Measurements from ENCODE around the gene SLC41A2. TPM values are rescaled to one million over a fixed set of nuclear protein-coding genes. Genes with fewer than 3 reads are reported as not detected.

Gene SLC41A2
- total RNA-seq, 1 experiment from 2014 or later: 14.8 TPM

DNA sequence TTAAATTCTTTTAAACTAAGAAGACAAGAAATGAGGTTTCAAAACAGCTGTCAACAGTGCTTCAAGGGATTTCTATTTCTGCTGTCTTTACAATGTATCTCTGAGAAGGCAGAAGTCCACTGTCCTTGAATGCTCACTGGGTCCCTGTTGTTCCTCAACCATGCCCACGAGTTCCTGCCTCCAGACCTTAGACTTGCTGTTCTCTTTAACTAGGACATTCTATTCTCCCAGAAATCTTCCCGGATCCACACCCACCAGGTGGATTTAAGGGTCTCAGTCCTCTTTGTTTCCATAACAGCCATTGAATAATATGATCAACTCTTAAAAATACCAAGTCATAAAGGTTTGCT is 6.7 kb upstream of the SLC41A2 start:
- Histone ChIP-seq H3K9me2 (ENCODE audit: insufficient read depth) (no peaks in the 10 kb centered on the region), H4K20me1 (ENCODE audit: insufficient read depth) (no peaks in the 10 kb centered on the region), H3K36me3 (ENCODE audit: low read depth) (no peaks in the 10 kb centered on the region), H3K4me1 (replicated peaks; ENCODE audit: insufficient read depth) (peaks cover 7% of the 10 kb centered on the region), H3K4me3 (no peak overlapping the region), H3F3A (ENCODE audit: insufficient read depth, low read depth) (peaks cover 2% of the 10 kb centered on the region; the same call in 1 of the 2 replicates), H3K4me2 (no peak overlapping the region), H3K27me3 (ENCODE audit: insufficient read depth, low read depth) (no peaks in the 10 kb centered on the region), H3K27ac (no peak overlapping the region), H3K9me3 (ENCODE audit: insufficient read depth, low read depth) (no peaks in the 10 kb centered on the region), H2AFZ (no peak overlapping the region), H3K79me2 (ENCODE audit: low read depth) (no peaks in the 10 kb centered on the region)
- ChIA-PET CTCF (no interaction called here), POLR2A (ENCODE audit: unreplicated experiment) (no interaction called here)
- no TSS peak for BruUV-seq (replicated peaks)
- DNase-seq: no peak
- TF ChIP-seq EZH2 (IDR thresholded peaks at IDR 0.05; ENCODE audit: low read depth): no peak
- TF ChIP-seq, protein P1, sequence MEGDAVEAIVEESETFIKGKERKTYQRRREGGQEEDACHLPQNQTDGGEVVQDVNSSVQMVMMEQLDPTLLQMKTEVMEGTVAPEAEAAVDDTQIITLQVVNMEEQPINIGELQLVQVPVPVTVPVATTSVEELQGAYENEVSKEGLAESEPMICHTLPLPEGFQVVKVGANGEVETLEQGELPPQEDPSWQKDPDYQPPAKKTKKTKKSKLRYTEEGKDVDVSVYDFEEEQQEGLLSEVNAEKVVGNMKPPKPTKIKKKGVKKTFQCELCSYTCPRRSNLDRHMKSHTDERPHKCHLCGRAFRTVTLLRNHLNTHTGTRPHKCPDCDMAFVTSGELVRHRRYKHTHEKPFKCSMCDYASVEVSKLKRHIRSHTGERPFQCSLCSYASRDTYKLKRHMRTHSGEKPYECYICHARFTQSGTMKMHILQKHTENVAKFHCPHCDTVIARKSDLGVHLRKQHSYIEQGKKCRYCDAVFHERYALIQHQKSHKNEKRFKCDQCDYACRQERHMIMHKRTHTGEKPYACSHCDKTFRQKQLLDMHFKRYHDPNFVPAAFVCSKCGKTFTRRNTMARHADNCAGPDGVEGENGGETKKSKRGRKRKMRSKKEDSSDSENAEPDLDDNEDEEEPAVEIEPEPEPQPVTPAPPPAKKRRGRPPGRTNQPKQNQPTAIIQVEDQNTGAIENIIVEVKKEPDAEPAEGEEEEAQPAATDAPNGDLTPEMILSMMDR (conservative IDR thresholded peaks at IDR 0.05): no peak
- intact Hi-C loops (cut with micrococcal nuclease; ENCODE audit: unreplicated experiment): no loop called here

DNA sequence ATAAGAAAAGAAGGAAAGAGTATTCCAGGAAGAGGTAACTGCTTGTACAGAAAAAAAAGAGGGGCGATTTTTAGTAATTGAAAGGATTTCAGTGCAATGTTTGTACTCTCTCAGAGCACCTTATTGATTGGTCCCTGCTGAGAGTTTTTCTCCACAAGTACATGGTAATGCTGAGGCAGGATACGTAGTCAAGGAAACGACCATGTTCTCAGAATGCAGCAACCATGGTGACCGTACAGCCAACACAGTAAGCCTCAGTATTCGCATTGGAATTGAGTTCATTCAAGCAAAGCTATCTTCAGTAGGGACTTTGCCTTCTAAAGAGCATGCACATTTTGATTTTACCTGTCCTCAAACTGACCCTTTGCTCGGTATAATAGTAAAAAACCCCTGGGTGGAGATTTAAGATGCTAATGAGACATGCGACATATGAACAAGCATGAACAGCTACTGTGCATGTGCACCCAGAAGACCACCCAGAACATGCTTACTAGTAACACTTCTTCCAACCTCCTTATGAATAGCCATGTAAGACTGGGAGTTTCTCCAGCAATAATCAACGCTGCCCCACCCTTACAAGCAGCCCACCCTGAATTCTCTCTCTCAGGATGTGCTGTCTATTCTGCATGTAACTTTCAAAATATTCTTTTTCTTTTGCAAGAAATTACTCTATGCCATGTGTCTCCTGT is 6.2 kb upstream of the SLC41A2 start:
- Histone ChIP-seq H3K9me2 (ENCODE audit: insufficient read depth) (no peaks in the 10 kb centered on the region), H3K4me3 (no peak overlapping the region), H3K4me1 (replicated peaks; ENCODE audit: insufficient read depth) (peaks cover 12% of the 10 kb centered on the region), H3K79me2 (ENCODE audit: low read depth) (no peaks in the 10 kb centered on the region), H3K27ac (no peak overlapping the region), H4K20me1 (ENCODE audit: insufficient read depth) (no peaks in the 10 kb centered on the region), H3K9me3 (ENCODE audit: insufficient read depth, low read depth) (no peaks in the 10 kb centered on the region), H2AFZ (no peak overlapping the region), H3K27me3 (ENCODE audit: insufficient read depth, low read depth) (no peaks in the 10 kb centered on the region), H3K4me2 (no peak overlapping the region), H3F3A (ENCODE audit: insufficient read depth, low read depth) (peaks cover 8% of the 10 kb centered on the region; the same call in 1 of the 2 replicates), H3K36me3 (ENCODE audit: low read depth) (no peaks in the 10 kb centered on the region)
- intact Hi-C loops (cut with micrococcal nuclease; ENCODE audit: unreplicated experiment): no loop called here
- no peak for DNase-seq
- BruUV-seq (replicated peaks): no TSS peak
- TF ChIP-seq, protein P1 (conservative IDR thresholded peaks at IDR 0.05): no peak
- TF ChIP-seq EZH2 (IDR thresholded peaks at IDR 0.05; ENCODE audit: low read depth): no peak
- CTCF ChIA-PET: interaction anchor here (0.7 kb wide), 1 partner anchor 18 kb away, joined by 3 read pairs; no protein-coding TSS in a partner anchor
- POLR2A ChIA-PET (ENCODE audit: unreplicated experiment): no interaction called here

DNA sequence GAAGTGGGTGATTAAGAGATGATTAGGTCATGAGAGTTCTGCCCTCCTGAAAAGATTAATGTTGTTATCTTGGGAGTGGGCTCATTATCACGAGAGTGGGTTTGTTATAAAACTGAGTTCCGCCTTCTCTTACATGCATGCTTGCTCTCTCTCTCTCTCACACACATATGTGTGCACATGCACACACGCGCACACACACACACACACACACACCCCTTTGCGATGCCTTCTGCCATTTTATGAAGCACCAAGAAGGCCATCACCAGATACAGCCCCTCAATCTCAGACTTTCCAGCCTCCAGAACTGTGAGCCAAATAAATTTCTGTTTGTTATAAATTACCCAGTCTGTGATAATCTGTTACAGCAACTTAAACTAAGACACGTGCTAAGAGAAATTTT is 5.7 kb upstream of the SLC41A2 start:
- no peak overlapping the region for H2AFZ ChIP-seq
- peaks cover 17% of the 10 kb centered on the region for H3K4me1 ChIP-seq (replicated peaks; ENCODE audit: insufficient read depth)
- H3K4me2 ChIP-seq: no peak overlapping the region
- CTCF ChIA-PET: interaction anchor here (0.7 kb wide), 1 partner anchor 19 kb away, joined by 3 read pairs; no protein-coding TSS in a partner anchor
- no peak overlapping the region for H3K4me3 ChIP-seq
- TF ChIP-seq, protein P1 (conservative IDR thresholded peaks at IDR 0.05): no peak
- TF ChIP-seq EZH2 (IDR thresholded peaks at IDR 0.05; ENCODE audit: low read depth): no peak
- intact Hi-C loops (cut with micrococcal nuclease; ENCODE audit: unreplicated experiment): no loop called here
- no peaks in the 10 kb centered on the region for H3K9me3 ChIP-seq (ENCODE audit: insufficient read depth, low read depth)
- DNase-seq: no peak
- POLR2A ChIA-PET (ENCODE audit: unreplicated experiment): no interaction called here
- no peaks in the 10 kb centered on the region for H3K36me3 ChIP-seq (ENCODE audit: low read depth)
- H3K79me2 ChIP-seq (ENCODE audit: low read depth): no peaks in the 10 kb centered on the region
- no TSS peak for BruUV-seq (replicated peaks)
- no peak overlapping the region for H3K27ac ChIP-seq
- no peaks in the 10 kb centered on the region for H3K27me3 ChIP-seq (ENCODE audit: insufficient read depth, low read depth)
- H3F3A ChIP-seq (ENCODE audit: insufficient read depth, low read depth): peaks cover 13% of the 10 kb centered on the region; the same call in 1 of the 2 replicates
- no peaks in the 10 kb centered on the region for H3K9me2 ChIP-seq (ENCODE audit: insufficient read depth)
- no peaks in the 10 kb centered on the region for H4K20me1 ChIP-seq (ENCODE audit: insufficient read depth)
